ENCODE data around the gene SCN4B.
"Not testable (repeated sequence)": the region's sequence is repeated elsewhere in the genome, so short reads cannot be mapped to it uniquely, and the experiment has no call there.

DNA sequence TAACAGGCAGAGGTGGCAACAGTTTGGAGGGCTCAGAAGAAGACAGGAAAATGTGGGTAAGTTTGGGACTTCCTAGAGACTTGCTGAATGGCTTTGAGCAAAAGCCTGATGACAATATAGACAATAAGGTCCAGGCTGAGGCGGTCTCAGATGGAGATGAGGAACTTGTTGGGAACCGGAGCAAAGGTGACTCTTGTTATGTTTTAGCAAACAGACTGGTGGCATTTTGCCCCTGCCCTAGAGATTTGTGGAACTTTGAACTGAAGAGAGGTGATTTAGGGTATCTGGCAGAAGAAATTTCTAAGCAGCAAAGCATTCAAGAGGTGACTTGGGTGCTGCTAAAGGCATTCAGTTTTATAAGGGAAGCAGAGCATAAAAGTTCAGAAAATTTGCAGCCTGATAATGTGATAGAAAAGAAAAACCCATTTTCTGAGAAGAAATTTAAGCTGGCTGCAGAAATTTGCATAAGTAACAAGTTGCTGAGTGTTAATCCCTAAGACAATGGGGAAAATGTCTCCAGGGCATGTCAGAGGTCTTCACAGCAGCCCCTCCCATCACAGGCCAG lies 38.4 kb upstream of the SCN4B start:
- not testable (repeated sequence) for TF ChIP-seq CTCF, POLR2AphosphoS5 (IDR thresholded peaks at IDR 0.05)
